Activated naive CD8-positive, alpha-beta T cell treated with anti-CD3 and anti-CD28 coated beads, Interleukin-2, amount 50 U/mL, for 16 hours (primary cell): ENCODE measurements around the gene ALDOC.

Experiments
- DNase-seq: peaks from one replicate; pipeline ENCODE4 v3.0.0-alpha.2; 2020; ENCODE audit warnings: low read depth, low spot score

ALDOC gene

GRCh38 chr17:28532050-28532960 lies 44.4 kb downstream of the ALDOC start:
- DNase-seq, result no peak

- DNase-seq, result no peak
These were observed 45.8 kb downstream of the ALDOC start for GRCh38 chr17:28530926-28531325.

GRCh38 chr17:28530250-28530649 lies 46.4 kb downstream of the ALDOC start:
- no peak for DNase-seq

- no peak for DNase-seq
These were observed 47.7 kb downstream of the ALDOC start for GRCh38 chr17:28529013-28529400.

GRCh38 chr17:28528327-28529012 lies 48.2 kb downstream of the ALDOC start:
- no peak for DNase-seq

GRCh38 chr17:28527859-28528258 lies 48.8 kb downstream of the ALDOC start:
- DNase-seq, result no peak

- no peak for DNase-seq
These were observed 49.5 kb downstream of the ALDOC start for GRCh38 chr17:28527181-28527681.

GRCh38 chr17:28526381-28526780 lies 50.3 kb downstream of the ALDOC start:
- no peak for DNase-seq

GRCh38 chr17:28524476-28525424 lies 51.9 kb downstream of the ALDOC start:
- no peak for DNase-seq

- DNase-seq, result no peak
These were observed 52.8 kb downstream of the ALDOC start for GRCh38 chr17:28523876-28524275.

- DNase-seq, result no peak
These were observed 53.5 kb downstream of the ALDOC start for GRCh38 chr17:28523186-28523585.
